Heart left ventricle (tissue), 16 donors: ENCODE data around the gene CACNA2D3. TPM values are rescaled to one million over a fixed set of nuclear protein-coding genes. Genes with fewer than 3 reads are reported as not detected.

Experiments used
- ATAC-seq, 4 donors: fragments of 200-7000 bp; cut with Tn5 transposase; one replicate each; pipeline ENCODE4 v1.9.1; 2020 to 2022; ENCODE audit warnings: moderate library complexity in 4 of 4, mild to moderate bottlenecking in 3 of 4, moderate number of reproducible peaks in 1 of 4
- DNase-seq, 5 donors: peaks; one replicate each; pipeline ENCODE4 v3.0.0-alpha.2; 2020
- H3K27ac ChIP-seq, 12 donors: fragments of 200-600 bp; sonication (generic) in 4 of 12; one replicate each; pipeline versions ENCODE4 v1.5.0 to v1.8.0; 2016 to 2022; ENCODE audit warnings: mild to moderate bottlenecking in 2 of 12
- H3K27me3 ChIP-seq, 9 donors: fragments of 200-600 bp; sonication (generic) in 2 of 9; one replicate each; pipeline versions ENCODE4 v1.5.1 to v1.8.0; 2016 to 2022; ENCODE audit warnings: mild to moderate bottlenecking in 3 of 9
- H3K36me3 ChIP-seq, 9 donors: fragments of 200-600 bp; sonication (generic) in 2 of 9; one replicate each; pipeline versions ENCODE4 v1.5.0 to v1.8.0; 2018 to 2022; ENCODE audit warnings: mild to moderate bottlenecking in 2 of 9
- H3K4me1 ChIP-seq, 12 donors: fragments of 200-600 bp; sonication (generic) in 4 of 12; one replicate each; pipeline versions ENCODE4 v1.5.0 to v1.8.0; 2016 to 2022; ENCODE audit warnings: mild to moderate bottlenecking in 3 of 12
- H3K4me3 ChIP-seq, 12 donors: fragments of 200-600 bp; sonication (generic) in 4 of 12; one replicate each; pipeline versions ENCODE4 v1.5.0 to v1.8.0; 2017 to 2022; ENCODE audit warnings: mild to moderate bottlenecking in 9 of 12, moderate library complexity in 4 of 12
- H3K9me3 ChIP-seq, 12 donors: fragments of 200-600 bp; sonication (generic) in 4 of 12; one replicate each; pipeline versions ENCODE4 v1.5.0 to v1.8.0; 2016 to 2022; ENCODE audit warnings: mild to moderate bottlenecking in 1 of 12
- POLR2A ChIP-seq, 2 donors: fragments of 450-650 bp; IDR thresholded peaks; one replicate each; pipeline ENCODE4 v1.6.1; 2017; ENCODE audit warnings: antibody characterized with exemption in 2 of 2, mild to moderate bottlenecking in 2 of 2, moderate library complexity in 2 of 2
- WGBS, 4 donors: extraction: QIAGEN DNeasy Blood & Tissue Kit in 2 of 4; methylation state at CpG; one replicate each; pipeline versions ENCODE4 v1.1.5 to v1.1.7; 2013 to 2018; 5-methylcytosine and 5-hydroxymethylcytosine counted together
- intact Hi-C, 10 donors: fragments of 100-400 bp; cut with DNase I; formaldehyde crosslinking; loops; one replicate each; pipeline versions ENCODE4 v1.11.1 to v1.14.2; 2022
- polyA plus RNA-seq, 2 donors: library from polyadenylated mRNA; stranded (reverse); fragments of 200-250 nt; gene quantifications; one replicate each; pipeline ENCODE4 v1.2.3, GENCODE V29; 2013
- total RNA-seq, 9 donors: library from RNA; depleted of rRNA in 2 of 9; stranded (reverse); fragments of >200 nt in 2 of 9; fragmentation: NEBNext Ultra II Directional in 3 of 9; extraction: Animal tissue kit (Norgen Biotek cat#: 25700) in 3 of 9; gene quantifications; one replicate each; pipeline versions ENCODE4 v1.1.0 to v1.2.4, GENCODE V29; 2016 to 2023
- TF ChIP-seq, protein P1 (sequence below), 12 donors: fragments of 200-600 bp; sonication (generic) in 4 of 12; IDR thresholded peaks; one replicate each; pipeline versions ENCODE4 v1.5.0 to v1.8.0; 2018 to 2022; ENCODE audit warnings: antibody characterized with exemption in 12 of 12, mild to moderate bottlenecking in 5 of 12
- donor health status: ischemic (EF 13 %, LVEDD 7.1; RV severe dilation, severe dysfunction).
- donor health status: healthy with polysubstance abuse.
- donor health status: DM: no; HTN: yes; CAD: no.
- donor health status: DM: no; HTN: no; CAD: no.
- donor health status: ischemic (EF 25% LVEDD 6.9; RV normal size, moderate dysfunction).
- donor health status: ischemic (EF 25% LVEDD 5.7; RV mildly dilated, moderate dysfunction).
- donor health status: healthy.
- donor health status: DM: yes; HTN: yes; CAD: no.
- donor health status: ischemic (EF 35%, LVEDD 5.7; RV mildly dilated, moderate dysfunction).
- donor health status: nonischemic (EF 11% LVEDD 7.7; RV severe dilation, severe dysfunction).
- donor health status: DM: yes; HTN: yes; CAD: no.
- donor health status: PGD.
- donor health status: ischemic (EF 29% LVEDD 5.4; RV normal size, mild dysfunction).
- donor health status: nonischemic (EF 23%, LVEDD 6.1; RV moderate dilation, normal function).

CACNA2D3 gene
- total and polyA plus RNA-seq, 11 donors: 0.17 to 25.1 (median 12.8) TPM

DNA sequence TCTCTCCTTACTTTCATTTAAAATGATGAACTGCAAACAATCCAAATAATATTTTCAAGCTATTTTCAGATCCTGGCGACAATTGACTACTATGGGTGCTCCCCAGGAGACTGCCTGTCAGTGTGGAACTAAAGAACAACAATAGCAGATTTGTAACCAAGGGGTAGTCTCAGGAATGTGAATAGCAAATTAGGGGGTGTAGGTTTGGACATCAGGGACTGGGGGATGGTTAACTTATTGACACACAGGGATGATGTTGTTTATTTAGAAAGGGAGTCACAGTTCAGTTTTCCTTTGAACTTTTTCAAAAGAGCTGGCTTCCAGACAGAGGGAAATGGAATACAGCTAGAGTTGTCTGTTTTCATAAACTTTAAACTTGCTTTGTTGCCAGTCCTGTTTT is 575.7 kb downstream of the CACNA2D3 start:
- Histone ChIP-seq H3K4me1 (no peaks in the 10 kb centered on the region), H3K27me3 (peaks cover 0 to 3% (median 0%) of the 10 kb centered on the region in 9 donors), H3K9me3 (peaks cover 0 to 4% (median 0%) of the 10 kb centered on the region in 12 donors), H3K36me3 (no peaks in the 10 kb centered on the region), H3K27ac (no peak overlapping the region), H3K4me3 (no peak overlapping the region)
- no peak for ATAC-seq
- intact Hi-C loops: no loop called here
- TF ChIP-seq, protein P1, sequence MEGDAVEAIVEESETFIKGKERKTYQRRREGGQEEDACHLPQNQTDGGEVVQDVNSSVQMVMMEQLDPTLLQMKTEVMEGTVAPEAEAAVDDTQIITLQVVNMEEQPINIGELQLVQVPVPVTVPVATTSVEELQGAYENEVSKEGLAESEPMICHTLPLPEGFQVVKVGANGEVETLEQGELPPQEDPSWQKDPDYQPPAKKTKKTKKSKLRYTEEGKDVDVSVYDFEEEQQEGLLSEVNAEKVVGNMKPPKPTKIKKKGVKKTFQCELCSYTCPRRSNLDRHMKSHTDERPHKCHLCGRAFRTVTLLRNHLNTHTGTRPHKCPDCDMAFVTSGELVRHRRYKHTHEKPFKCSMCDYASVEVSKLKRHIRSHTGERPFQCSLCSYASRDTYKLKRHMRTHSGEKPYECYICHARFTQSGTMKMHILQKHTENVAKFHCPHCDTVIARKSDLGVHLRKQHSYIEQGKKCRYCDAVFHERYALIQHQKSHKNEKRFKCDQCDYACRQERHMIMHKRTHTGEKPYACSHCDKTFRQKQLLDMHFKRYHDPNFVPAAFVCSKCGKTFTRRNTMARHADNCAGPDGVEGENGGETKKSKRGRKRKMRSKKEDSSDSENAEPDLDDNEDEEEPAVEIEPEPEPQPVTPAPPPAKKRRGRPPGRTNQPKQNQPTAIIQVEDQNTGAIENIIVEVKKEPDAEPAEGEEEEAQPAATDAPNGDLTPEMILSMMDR (IDR thresholded peaks at IDR 0.05): no peak
- TF ChIP-seq POLR2A (IDR thresholded peaks at IDR 0.05): no peak
- 49 to 73% (median 55%) methylated on average over 1 of the region's 1 CpG for WGBS, 4 donors
- no peak for DNase-seq

DNA sequence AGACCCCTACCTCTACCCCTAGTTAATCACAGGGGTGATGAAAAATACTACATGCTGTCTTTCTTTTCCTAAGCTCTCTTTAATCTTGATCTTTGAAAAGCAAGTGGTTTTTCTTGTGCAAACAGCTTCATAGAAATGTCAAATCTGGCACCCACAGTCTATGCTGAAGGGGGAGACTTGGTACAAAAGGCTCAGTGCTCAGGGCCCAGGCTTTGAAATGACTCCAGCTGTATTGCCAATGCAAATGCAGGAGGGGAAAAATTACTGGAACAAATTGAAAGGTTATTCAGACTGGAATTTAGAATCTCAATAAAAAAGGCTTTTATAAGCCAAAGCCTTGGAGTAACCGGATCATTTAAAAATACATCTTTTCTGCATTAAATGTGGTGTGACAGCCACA is 581.6 kb downstream of the CACNA2D3 start:
- no peaks in the 10 kb centered on the region for H3K27me3 ChIP-seq
- intact Hi-C loops: no loop called here
- H3K36me3 ChIP-seq: no peaks in the 10 kb centered on the region
- no peak overlapping the region for H3K27ac ChIP-seq
- WGBS, 4 donors: 82 to 88% (median 85%) methylated on average over 1 of the region's 1 CpG
- no peak for DNase-seq
- TF ChIP-seq, protein P1 (IDR thresholded peaks at IDR 0.05): no peak
- no peak for TF ChIP-seq POLR2A (IDR thresholded peaks at IDR 0.05)
- H3K9me3 ChIP-seq: peaks cover 0 to 4% (median 0%) of the 10 kb centered on the region in 12 donors
- H3K4me3 ChIP-seq: no peak overlapping the region
- H3K4me1 ChIP-seq: peaks cover 0 to 4% (median 0%) of the 10 kb centered on the region in 12 donors
- ATAC-seq: no peak

- intact Hi-C loops: no loop called here
- Histone ChIP-seq H3K27me3 (no peaks in the 10 kb centered on the region), H3K9me3 (peaks cover 0 to 4% (median 0%) of the 10 kb centered on the region in 12 donors), H3K36me3 (no peaks in the 10 kb centered on the region), H3K27ac (no peak overlapping the region), H3K4me3 (no peak overlapping the region), H3K4me1 (peaks cover 0 to 4% (median 0%) of the 10 kb centered on the region in 12 donors)
- TF ChIP-seq, protein P1 (IDR thresholded peaks at IDR 0.05): no peak
- TF ChIP-seq POLR2A (IDR thresholded peaks at IDR 0.05): no peak
- ATAC-seq (no peak), DNase-seq (no peak)
- 46 to 85% (median 57%) methylated on average over 3 of the region's 3 CpGs for WGBS, 4 donors
Observed at GRCh38 chr3:54705730-54706129, 583.4 kb downstream of the CACNA2D3 start.

- Histone ChIP-seq H3K9me3 (peaks cover 0 to 1% (median 0%) of the 10 kb centered on the region in 12 donors), H3K36me3 (no peaks in the 10 kb centered on the region), H3K4me1 (peaks cover 0 to 4% (median 0%) of the 10 kb centered on the region in 12 donors), H3K4me3 (no peak overlapping the region), H3K27me3 (no peaks in the 10 kb centered on the region), H3K27ac (no peak overlapping the region)
- ATAC-seq: no peak
- TF ChIP-seq, protein P1 (IDR thresholded peaks at IDR 0.05): no peak
- no peak for TF ChIP-seq POLR2A (IDR thresholded peaks at IDR 0.05)
- WGBS, 4 donors: 88 to 93% (median 89%) methylated on average over 3 of the region's 3 CpGs
- intact Hi-C loops: no loop called here
- DNase-seq: no peak
Observed at GRCh38 chr3:54706738-54707137, 584.4 kb downstream of the CACNA2D3 start.
